LNCaP clone FGC (cell line): Measurements from ENCODE around the gene SOX9.

Experiments used
- DNase-seq: peaks from one replicate; pipeline ENCODE4 v3.0.0-alpha.2; 2011; ENCODE audit warnings: low read depth
- H3K4me3 ChIP-seq: 2 replicates; pipeline ENCODE4 v1.5.1; 2011; ENCODE audit warnings: mild to moderate bottlenecking, low read depth, low read length, control low read depth
- CTCF ChIP-seq: IDR thresholded peaks from 2 replicates; pipeline ENCODE4 v1.5.1; 2012; ENCODE audit warnings: mild to moderate bottlenecking; ENCODE audit not compliant: control insufficient read depth, insufficient read depth; ENCODE audit errors: extremely low read depth

Gene SOX9

GRCh38 chr17:72122010-72122764 is 1.4 kb downstream of the SOX9 start:
- H3K4me3 ChIP-seq, result peak overlapping the region; percentile 65
- no peak for DNase-seq
- TF ChIP-seq CTCF, result no peak

- no peak for TF ChIP-seq CTCF
- H3K4me3 ChIP-seq, result no peak overlapping the region; the same call in 1 of the 2 replicates
- DNase-seq, result no peak
Observed at GRCh38 chr17:72122765-72123529, 2.1 kb downstream of the SOX9 start.

GRCh38 chr17:72123530-72124437 is 3.0 kb downstream of the SOX9 start:
- no peak overlapping the region for H3K4me3 ChIP-seq
- no peak for DNase-seq
- no peak for TF ChIP-seq CTCF

- no peak for DNase-seq
- H3K4me3 ChIP-seq, result no peak overlapping the region
- no peak for TF ChIP-seq CTCF
Observed at GRCh38 chr17:72124438-72124775, 3.6 kb downstream of the SOX9 start.

- DNase-seq, result no peak
- no peak for TF ChIP-seq CTCF
- no peak overlapping the region for H3K4me3 ChIP-seq
Observed at GRCh38 chr17:72125226-72125651, 4.4 kb downstream of the SOX9 start.

GRCh38 chr17:72125742-72126141 is 4.9 kb downstream of the SOX9 start:
- DNase-seq, result no peak
- TF ChIP-seq CTCF, result no peak
- no peak overlapping the region for H3K4me3 ChIP-seq
